GM23338 (cell line): Measurements from ENCODE around the gene RORC. TPM values are rescaled to one million over a fixed set of nuclear protein-coding genes. Genes with fewer than 3 reads are reported as not detected.

Source experiments
- ATAC-seq: fragments of 200-7000 bp; cut with Tn5 transposase; 3 replicates; pipeline ENCODE4 v1.9.1; 2020
- DNase-seq: peaks from one replicate; pipeline ENCODE4 v3.0.0-alpha.2; 2015; ENCODE audit warnings: low spot score
- H2AFZ ChIP-seq: fragments of 200-600 bp; sonication (generic); 2 replicates; pipeline ENCODE4 v1.8.0; 2016; ENCODE audit warnings: antibody characterized with exemption, mild to moderate bottlenecking, moderate library complexity
- H3F3A ChIP-seq: fragments of 200-600 bp; sonication (generic); replicated peaks from 2 replicates; pipeline ENCODE4 v1.8.0; 2017; ENCODE audit warnings: antibody characterized with exemption, mixed run types, low read depth
- H3K27ac ChIP-seq: fragments of 200-600 bp; sonication (generic); 2 replicates; pipeline ENCODE4 v1.6.1; 2016; ENCODE audit warnings: low read depth
- H3K27me3 ChIP-seq: fragments of 200-600 bp; sonication (generic); 2 replicates; pipeline ENCODE4 v1.8.0; 2016; ENCODE audit warnings: mild to moderate bottlenecking, mixed run types, moderate library complexity; ENCODE audit not compliant: insufficient read depth
- H3K36me3 ChIP-seq: fragments of 200-600 bp; sonication (generic); 2 replicates; pipeline ENCODE4 v1.8.0; 2016; ENCODE audit warnings: mild to moderate bottlenecking; ENCODE audit not compliant: insufficient read depth
- H3K4me1 ChIP-seq: fragments of 200-600 bp; sonication (generic); 2 replicates; pipeline ENCODE4 v1.8.0; 2016; ENCODE audit warnings: mild to moderate bottlenecking, moderate library complexity; ENCODE audit not compliant: insufficient read depth
- H3K4me2 ChIP-seq: fragments of 200-600 bp; sonication (generic); 2 replicates; pipeline ENCODE4 v1.7.1; 2017; ENCODE audit warnings: mixed run types
- H3K4me3 ChIP-seq: fragments of 200-600 bp; sonication (generic); 2 replicates; pipeline ENCODE4 v1.6.1; 2016; ENCODE audit warnings: mixed run types
- H3K79me2 ChIP-seq: fragments of 200-600 bp; sonication (generic); replicated peaks from 2 replicates; pipeline ENCODE4 v1.8.0; 2017; ENCODE audit warnings: mild to moderate bottlenecking; ENCODE audit not compliant: insufficient read depth
- H3K9me2 ChIP-seq: fragments of 200-600 bp; sonication (generic); 2 replicates; pipeline ENCODE4 v1.8.0; 2017; ENCODE audit not compliant: insufficient read depth
- H4K20me1 ChIP-seq: fragments of 200-600 bp; sonication (generic); replicated peaks from 2 replicates; pipeline ENCODE4 v1.8.0; 2017; ENCODE audit warnings: mild to moderate bottlenecking; ENCODE audit not compliant: insufficient read depth
- H3K27ac Mint-ChIP-seq: 2 replicates; pipeline ENCODE4 v1.8.0; 2020; ENCODE audit warnings: inconsistent platforms, mild to moderate bottlenecking, moderate library complexity, mixed read lengths
- H3K27me3 Mint-ChIP-seq: 3 replicates; pipeline ENCODE4 v1.8.0; 2022; ENCODE audit warnings: low read depth, mild to moderate bottlenecking, moderate library complexity, mixed read lengths, inconsistent platforms; ENCODE audit not compliant: insufficient read depth, poor library complexity
- H3K36me3 Mint-ChIP-seq: 3 replicates; pipeline ENCODE4 v1.8.0; 2021; ENCODE audit warnings: low read depth, mild to moderate bottlenecking, inconsistent platforms, moderate library complexity, mixed read lengths
- H3K4me1 Mint-ChIP-seq: 3 replicates; pipeline ENCODE4 v1.8.0; 2020; ENCODE audit warnings: mild to moderate bottlenecking, inconsistent platforms, mixed read lengths
- H3K4me3 Mint-ChIP-seq: 3 replicates; pipeline ENCODE4 v1.8.0; 2021; ENCODE audit warnings: moderate library complexity, mild to moderate bottlenecking, inconsistent platforms, mixed read lengths
- H3K9me3 Mint-ChIP-seq: 3 replicates; pipeline ENCODE4 v1.8.0; 2020; ENCODE audit warnings: moderate library complexity, mild to moderate bottlenecking, inconsistent platforms, mixed read lengths
- CREB1 ChIP-seq: fragments of 250-450 bp; sonication (Bioruptor Pico); IDR thresholded peaks from 2 replicates; pipeline ENCODE4 v1.5.0; 2020; ENCODE audit warnings: low read depth, mild to moderate bottlenecking, moderate library complexity
- CTCF ChIP-seq, 2 experiments: fragments of 200-600 bp in 1 of 2; sonication (generic) in 1 of 2; conservative IDR thresholded peaks; 2 replicates each; pipeline versions ENCODE4 v1.5.1 to v1.6.1; 2016 to 2017; ENCODE audit warnings: antibody characterized with exemption in 2 of 2, low read depth in 2 of 2, mild to moderate bottlenecking in 2 of 2, moderate library complexity in 1 of 2
- EZH2 ChIP-seq: fragments of 200-600 bp; sonication (generic); IDR thresholded peaks from one replicate; pipeline ENCODE4 v1.8.0; 2017; ENCODE audit warnings: antibody characterized with exemption, mild to moderate bottlenecking, low read depth; ENCODE audit not compliant: unreplicated experiment
- EZH2phosphoT487 ChIP-seq: fragments of 200-600 bp; sonication (generic); IDR thresholded peaks from one replicate; pipeline ENCODE4 v1.8.1; 2018; ENCODE audit warnings: antibody characterized with exemption; ENCODE audit not compliant: unreplicated experiment
- NANOG ChIP-seq: IDR thresholded peaks from 2 replicates; pipeline ENCODE4 v1.6.1; 2016; ENCODE audit warnings: antibody characterized with exemption, borderline replicate concordance
- POLR2AphosphoS5 ChIP-seq: IDR thresholded peaks from 2 replicates; pipeline ENCODE4 v1.6.1; 2016; ENCODE audit warnings: antibody characterized with exemption, low read depth
- STAT1 ChIP-seq: IDR thresholded peaks from one replicate; pipeline ENCODE4 v1.6.1; 2016; ENCODE audit warnings: antibody characterized with exemption; ENCODE audit not compliant: unreplicated experiment
- ZNF462 ChIP-seq: fragments of 250-450 bp; sonication (Bioruptor Pico); IDR thresholded peaks from 2 replicates; pipeline ENCODE4 v1.5.0; 2020; ENCODE audit warnings: mild to moderate bottlenecking, moderate library complexity
- polyA plus RNA-seq: library from polyadenylated mRNA; unstranded; fragments of >200 nt; fragmentation: Nextera tagmentation; extraction: Ambion mirVana; gene quantifications from 2 replicates; pipeline ENCODE4 v1.2.1, GENCODE V29; 2016
- total RNA-seq: library from RNA; depleted of rRNA; stranded (reverse); fragments of >200 nt; shearing (Covaris generic); gene quantifications from 2 replicates; pipeline ENCODE4 v1.2.3, GENCODE V29; 2014

Gene RORC
- total and polyA plus RNA-seq, 2 experiments from 2014 or later: 0.29 to 0.97 TPM

GRCh38 chr1:151806170-151806569 lies 25.4 kb downstream of the RORC start:
- Histone ChIP-seq H3K27ac (no peak overlapping the region), H3K27me3 (no peaks in the 10 kb centered on the region), H3K36me3 (no peaks in the 10 kb centered on the region), H3K9me2 (no peaks in the 10 kb centered on the region), H3K79me2 (no peaks in the 10 kb centered on the region), H4K20me1 (no peaks in the 10 kb centered on the region), H2AFZ (no peak overlapping the region), H3F3A (no peaks in the 10 kb centered on the region), H3K4me3 (no peak overlapping the region), H3K4me1 (peaks cover 7% of the 10 kb centered on the region), H3K4me2 (no peak overlapping the region)
- H3K4me3 Mint-ChIP-seq: no peak overlapping the region
- TF ChIP-seq POLR2AphosphoS5 (no peak), CTCF (conservative IDR thresholded peaks at IDR 0.05; ENCODE audit: low read depth in 2 of 2) (no peak), EZH2phosphoT487 (no peak), EZH2 (no peak), CREB1 (no peak), STAT1 (no peak), ZNF462 (CRISPR knock-in tag) (no peak), NANOG (no peak)
- peaks cover 16% of the 10 kb centered on the region for H3K4me1 Mint-ChIP-seq
- H3K27me3 Mint-ChIP-seq: peaks cover 7% of the 10 kb centered on the region
- no peak for ATAC-seq
- no peaks in the 10 kb centered on the region for H3K9me3 Mint-ChIP-seq
- no peak overlapping the region for H3K27ac Mint-ChIP-seq
- H3K36me3 Mint-ChIP-seq: no peaks in the 10 kb centered on the region
- DNase-seq: no peak
